ENCODE measurements around the gene KRTAP9-7.
"Not testable (repeated sequence)": the region's sequence is repeated elsewhere in the genome, so short reads cannot be mapped to it uniquely, and the experiment has no call there.

DNA sequence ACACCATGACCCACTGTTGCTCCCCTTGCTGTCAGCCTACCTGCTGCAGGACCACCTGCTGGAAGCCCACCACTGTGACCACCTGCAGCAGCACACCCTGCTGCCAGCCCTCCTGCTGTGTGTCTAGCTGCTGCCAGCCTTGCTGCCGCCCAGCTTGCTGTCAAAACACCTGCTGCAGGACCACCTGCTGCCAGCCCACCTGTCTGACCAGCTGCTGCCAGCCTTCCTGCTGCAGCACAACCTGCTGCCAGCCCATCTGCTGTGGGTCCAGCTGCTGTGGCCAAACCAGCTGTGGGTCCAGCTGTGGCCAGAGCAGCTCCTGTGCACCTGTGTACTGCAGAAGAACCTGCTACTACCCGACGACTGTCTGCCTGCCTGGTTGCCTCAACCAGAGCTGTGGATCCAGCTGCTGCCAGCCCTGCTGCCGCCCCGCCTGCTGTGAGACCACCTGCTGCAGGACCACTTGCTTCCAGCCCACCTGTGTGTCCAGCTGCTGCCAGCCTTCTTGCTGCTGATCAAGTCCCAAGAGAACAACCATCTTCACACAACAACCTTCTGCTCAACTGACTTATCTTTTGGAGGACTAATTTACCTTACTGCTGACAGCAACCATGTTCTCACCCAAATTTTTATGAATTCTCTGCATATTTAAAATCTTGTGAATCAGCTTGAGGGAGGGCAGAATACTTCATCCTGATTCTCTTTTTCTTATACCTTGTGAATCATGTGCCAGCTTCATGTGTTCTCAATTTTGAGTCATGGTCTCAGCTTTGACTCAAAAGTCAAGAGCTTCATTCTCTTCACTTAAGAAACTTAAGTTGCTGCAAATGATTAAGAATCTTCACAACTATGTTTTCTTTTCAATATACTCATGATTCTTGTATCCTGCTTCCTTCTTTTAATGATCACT is 19.9 kb upstream of the KRTAP9-7 start, which contains the start of gene KRTAP9-9:
- not testable (repeated sequence) for TF ChIP-seq POLR2AphosphoS5 (IDR thresholded peaks at IDR 0.05; ENCODE audit: low read depth, low read length); TAF1 (IDR thresholded peaks at IDR 0.05; ENCODE audit: borderline replicate concordance, insufficient read depth, low read length); REST (IDR thresholded peaks at IDR 0.05; ENCODE audit: insufficient read depth in 1 of 2, low read depth in 2 of 2, low read length in 2 of 2)
